GM12874 (cell line): ENCODE data around the gene SEMA3B.

Experiments
- TF ChIP-seq, protein P1 (sequence below): IDR thresholded peaks from 2 replicates; pipeline ENCODE4 v1.5.1; 2011; ENCODE audit warnings: low read depth, mild to moderate bottlenecking, control low read depth, low read length, moderate library complexity; ENCODE audit not compliant: insufficient read depth

The SEMA3B gene

DNA sequence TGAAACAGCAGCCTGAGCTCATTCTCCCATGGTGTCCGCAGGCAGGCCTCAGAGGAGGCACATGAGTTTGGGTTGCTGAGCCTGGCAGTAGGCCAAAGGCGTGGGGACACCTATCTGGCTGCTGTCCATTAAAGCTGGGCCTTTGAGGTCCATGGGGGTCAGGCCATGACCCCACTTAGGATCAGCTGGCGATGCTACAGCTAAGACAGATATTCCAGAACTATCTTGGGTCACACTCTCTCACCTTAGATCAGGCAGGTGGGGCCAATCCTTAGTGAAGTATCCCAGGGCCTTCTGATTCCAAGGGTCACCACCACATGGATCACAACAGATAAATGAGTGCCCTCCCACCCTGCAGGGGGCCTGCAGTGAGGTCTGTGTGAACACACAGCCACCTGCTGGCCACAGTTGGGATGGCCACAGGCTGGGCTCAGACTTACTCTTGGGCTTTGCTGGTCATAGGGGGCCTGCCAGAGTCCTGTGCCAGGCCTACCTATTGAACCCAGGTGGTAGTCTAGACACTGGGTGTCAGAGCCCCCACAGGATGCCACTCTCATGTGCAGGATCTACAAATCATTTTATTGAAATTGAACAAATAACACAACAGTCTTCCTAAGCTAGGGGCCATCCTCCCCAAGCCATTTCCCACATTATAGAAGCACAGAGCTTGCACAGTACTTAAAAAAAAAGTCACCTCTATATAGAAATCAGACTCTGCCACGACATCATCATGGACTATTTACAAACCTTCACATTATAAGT is 55.6 kb downstream of the SEMA3B start:
- TF ChIP-seq, protein P1, sequence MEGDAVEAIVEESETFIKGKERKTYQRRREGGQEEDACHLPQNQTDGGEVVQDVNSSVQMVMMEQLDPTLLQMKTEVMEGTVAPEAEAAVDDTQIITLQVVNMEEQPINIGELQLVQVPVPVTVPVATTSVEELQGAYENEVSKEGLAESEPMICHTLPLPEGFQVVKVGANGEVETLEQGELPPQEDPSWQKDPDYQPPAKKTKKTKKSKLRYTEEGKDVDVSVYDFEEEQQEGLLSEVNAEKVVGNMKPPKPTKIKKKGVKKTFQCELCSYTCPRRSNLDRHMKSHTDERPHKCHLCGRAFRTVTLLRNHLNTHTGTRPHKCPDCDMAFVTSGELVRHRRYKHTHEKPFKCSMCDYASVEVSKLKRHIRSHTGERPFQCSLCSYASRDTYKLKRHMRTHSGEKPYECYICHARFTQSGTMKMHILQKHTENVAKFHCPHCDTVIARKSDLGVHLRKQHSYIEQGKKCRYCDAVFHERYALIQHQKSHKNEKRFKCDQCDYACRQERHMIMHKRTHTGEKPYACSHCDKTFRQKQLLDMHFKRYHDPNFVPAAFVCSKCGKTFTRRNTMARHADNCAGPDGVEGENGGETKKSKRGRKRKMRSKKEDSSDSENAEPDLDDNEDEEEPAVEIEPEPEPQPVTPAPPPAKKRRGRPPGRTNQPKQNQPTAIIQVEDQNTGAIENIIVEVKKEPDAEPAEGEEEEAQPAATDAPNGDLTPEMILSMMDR: peak; percentile 87

DNA sequence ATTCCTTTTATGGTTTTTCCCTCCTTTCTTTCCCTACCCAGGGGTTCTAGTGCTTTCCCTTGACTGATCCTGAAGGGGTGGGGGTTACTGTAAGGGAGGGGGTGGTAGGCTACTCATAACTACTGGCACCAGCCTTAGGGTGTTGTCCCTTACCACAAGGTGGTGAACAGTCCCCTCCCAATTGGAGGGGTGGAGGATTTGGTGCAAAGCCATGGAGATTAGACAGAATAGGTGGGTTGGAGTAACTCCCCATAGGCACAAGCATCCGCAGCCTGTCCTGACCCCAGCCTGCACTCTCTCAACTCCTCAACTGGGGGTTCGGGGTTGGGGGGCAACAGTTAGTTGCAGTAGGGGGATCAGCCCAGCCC is 56.1 kb downstream of the SEMA3B start:
- TF ChIP-seq, protein P1: no peak

DNA sequence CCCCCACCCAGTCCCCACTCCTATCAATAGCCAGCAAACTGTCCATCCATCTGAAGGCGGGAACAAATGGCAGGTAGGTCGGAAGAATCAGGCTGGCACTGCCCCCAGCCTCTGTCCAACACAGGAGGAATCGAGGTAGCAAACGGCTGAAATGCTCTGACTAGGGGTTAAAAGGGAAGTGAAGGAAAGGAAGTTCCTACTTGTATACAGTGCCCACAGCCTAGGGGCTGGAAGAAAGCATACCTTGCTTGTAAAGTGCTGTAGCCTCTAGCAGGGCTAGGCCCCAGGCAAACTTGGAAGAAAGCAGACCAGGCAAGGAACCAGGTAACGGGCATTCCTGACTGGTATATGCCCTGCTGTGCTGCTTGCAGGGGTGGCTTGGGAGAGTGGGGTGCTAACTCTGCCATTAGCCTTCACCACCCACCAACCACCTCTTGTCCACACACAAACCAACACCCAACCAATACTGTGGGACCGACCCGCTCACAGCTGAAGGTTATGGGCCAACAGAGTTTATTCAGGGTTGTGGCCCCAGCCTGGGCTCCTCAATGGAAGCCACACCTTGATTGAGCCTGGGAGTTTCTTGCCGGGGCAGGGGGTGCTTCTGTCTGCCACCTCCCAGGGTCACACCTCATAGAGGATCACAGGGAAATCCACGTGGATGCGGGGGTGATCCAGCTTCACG is 56.7 kb downstream of the SEMA3B start:
- TF ChIP-seq, protein P1: no peak

DNA sequence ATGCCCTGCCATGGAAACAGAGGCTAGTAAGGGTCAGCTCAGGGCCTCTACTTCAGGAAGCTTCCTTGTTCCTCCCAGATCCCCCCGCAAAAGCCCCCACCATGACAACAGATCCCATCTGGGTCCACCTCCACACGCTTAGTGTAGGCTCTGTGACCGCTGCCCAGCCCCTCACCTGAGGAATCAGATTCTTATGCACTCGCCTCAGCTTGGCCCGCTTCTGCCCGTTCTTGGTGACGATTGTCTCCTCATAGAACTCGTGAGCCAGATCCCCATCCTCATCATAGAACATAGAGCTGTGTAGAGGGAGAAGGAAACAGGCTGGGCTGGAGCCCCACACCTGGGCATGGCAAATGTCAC is 57.2 kb downstream of the SEMA3B start:
- TF ChIP-seq, protein P1: no peak

DNA sequence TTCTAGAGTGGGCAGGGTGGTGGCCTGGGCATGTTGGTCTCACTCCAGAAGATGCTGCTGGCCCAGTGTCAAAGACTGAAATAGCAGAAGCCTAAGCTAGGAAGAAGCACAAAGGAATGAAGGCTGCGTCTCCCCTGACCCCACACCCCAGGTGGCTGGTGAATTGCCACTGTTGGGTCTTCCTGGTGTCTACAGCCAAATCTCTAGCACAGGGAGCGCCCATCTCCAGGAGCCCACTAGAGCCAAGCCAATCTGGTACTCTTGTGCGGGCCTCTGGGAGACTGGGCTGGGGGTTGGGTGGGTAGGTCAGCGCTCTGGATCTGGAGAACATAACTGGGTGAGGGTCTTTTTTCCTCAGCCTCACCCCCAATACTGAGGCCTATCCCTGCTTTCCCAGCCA is 58.2 kb downstream of the SEMA3B start:
- TF ChIP-seq, protein P1: no peak
